Measurements from ENCODE around the gene STK32B.

Gene STK32B

GRCh38 chr4:5040856-5041620 is 10.2 kb upstream of the STK32B start:
- Histone ChIP-seq H3K9me3 (no peaks in the 10 kb centered on the region), H3K27me3 (no peaks in the 10 kb centered on the region; the same call in none of the 2 replicates), H3K4me3 (ENCODE audit: low read depth, low read length) (no peak overlapping the region), H3K4me1 (no peaks in the 10 kb centered on the region), H3K36me3 (no peaks in the 10 kb centered on the region)
- no peak for DNase-seq
- TF ChIP-seq CTCF (IDR thresholded peaks at IDR 0.05; ENCODE audit: low read depth, low read length) = no peak

GRCh38 chr4:5041699-5042098 is 9.6 kb upstream of the STK32B start:
- Histone ChIP-seq H3K4me3 (ENCODE audit: low read depth, low read length) (no peak overlapping the region), H3K36me3 (no peaks in the 10 kb centered on the region), H3K27me3 (no peaks in the 10 kb centered on the region; the same call in none of the 2 replicates), H3K9me3 (no peaks in the 10 kb centered on the region), H3K4me1 (no peaks in the 10 kb centered on the region)
- no peak for DNase-seq
- TF ChIP-seq CTCF (IDR thresholded peaks at IDR 0.05; ENCODE audit: low read depth, low read length) = no peak

GRCh38 chr4:5043579-5043978 is 7.7 kb upstream of the STK32B start:
- no peak for DNase-seq
- no peak for TF ChIP-seq CTCF (IDR thresholded peaks at IDR 0.05; ENCODE audit: low read depth, low read length)
- no peaks in the 10 kb centered on the region for H3K36me3 ChIP-seq
- no peaks in the 10 kb centered on the region for H3K4me1 ChIP-seq
- H3K4me3 ChIP-seq (ENCODE audit: low read depth, low read length) = no peak overlapping the region
- H3K9me3 ChIP-seq = no peaks in the 10 kb centered on the region
- H3K27me3 ChIP-seq = no peaks in the 10 kb centered on the region; the same call in none of the 2 replicates

GRCh38 chr4:5044341-5044740 is 6.9 kb upstream of the STK32B start:
- no peak for TF ChIP-seq CTCF (IDR thresholded peaks at IDR 0.05; ENCODE audit: low read depth, low read length)
- Histone ChIP-seq H3K36me3 (no peaks in the 10 kb centered on the region), H3K4me3 (ENCODE audit: low read depth, low read length) (no peak overlapping the region), H3K9me3 (no peaks in the 10 kb centered on the region), H3K4me1 (no peaks in the 10 kb centered on the region), H3K27me3 (no peaks in the 10 kb centered on the region; the same call in none of the 2 replicates)
- DNase-seq = no peak

- no peak for DNase-seq
- Histone ChIP-seq H3K36me3 (no peaks in the 10 kb centered on the region), H3K9me3 (no peaks in the 10 kb centered on the region), H3K4me3 (ENCODE audit: low read depth, low read length) (no peak overlapping the region), H3K4me1 (no peaks in the 10 kb centered on the region), H3K27me3 (no peaks in the 10 kb centered on the region; the same call in none of the 2 replicates)
- no peak for TF ChIP-seq CTCF (IDR thresholded peaks at IDR 0.05; ENCODE audit: low read depth, low read length)
Observed at GRCh38 chr4:5045097-5045496, 6.2 kb upstream of the STK32B start.

GRCh38 chr4:5048721-5049120 is 2.6 kb upstream of the STK32B start:
- H3K36me3 ChIP-seq = no peaks in the 10 kb centered on the region
- H3K9me3 ChIP-seq = no peaks in the 10 kb centered on the region
- DNase-seq = no peak
- H3K27me3 ChIP-seq = peaks cover 28% of the 10 kb centered on the region
- no peaks in the 10 kb centered on the region for H3K4me1 ChIP-seq
- H3K4me3 ChIP-seq (ENCODE audit: low read depth, low read length) = no peak overlapping the region
- no peak for TF ChIP-seq CTCF (IDR thresholded peaks at IDR 0.05; ENCODE audit: low read depth, low read length)

All from BE2C (cell line).